NCI-H2029 (cell line): Measurements from ENCODE around the gene HHLA2.
"Not testable (repeated sequence)": the region's sequence is repeated elsewhere in the genome, so short reads cannot be mapped to it uniquely, and the experiment has no call there.

Experiments
- DNase-seq: peaks from one replicate; lab custom pipeline; 2025; lab: John Stamatoyannopoulos, UW

The HHLA2 gene, protein sequence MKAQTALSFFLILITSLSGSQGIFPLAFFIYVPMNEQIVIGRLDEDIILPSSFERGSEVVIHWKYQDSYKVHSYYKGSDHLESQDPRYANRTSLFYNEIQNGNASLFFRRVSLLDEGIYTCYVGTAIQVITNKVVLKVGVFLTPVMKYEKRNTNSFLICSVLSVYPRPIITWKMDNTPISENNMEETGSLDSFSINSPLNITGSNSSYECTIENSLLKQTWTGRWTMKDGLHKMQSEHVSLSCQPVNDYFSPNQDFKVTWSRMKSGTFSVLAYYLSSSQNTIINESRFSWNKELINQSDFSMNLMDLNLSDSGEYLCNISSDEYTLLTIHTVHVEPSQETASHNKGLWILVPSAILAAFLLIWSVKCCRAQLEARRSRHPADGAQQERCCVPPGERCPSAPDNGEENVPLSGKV

DNA sequence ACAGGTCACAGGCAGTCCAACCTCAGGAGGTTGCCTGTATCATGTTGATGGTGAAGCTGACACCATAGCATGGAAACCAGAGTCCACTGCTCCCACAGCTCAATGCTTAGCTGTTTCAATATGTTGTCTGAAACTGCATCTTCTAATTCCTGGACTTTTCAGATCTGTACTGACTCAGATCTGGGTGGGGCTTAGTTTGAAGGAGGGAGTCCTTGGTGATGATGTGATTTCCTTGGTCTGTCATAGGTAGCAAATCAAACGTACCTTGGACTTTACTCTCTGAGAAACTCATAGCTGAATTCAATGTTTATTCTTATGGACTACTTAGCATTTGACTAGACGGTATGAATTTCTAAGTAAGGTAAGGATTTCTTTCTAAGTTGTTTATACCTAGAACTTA lies at the start of gene HHLA2:
Gene HHLA2, plus strand, starts transcription at position 310 of the 400 bp plus-strand sequence. CDS start 55,266 bp downstream, outside the sequence.
- no peak for DNase-seq

DNA sequence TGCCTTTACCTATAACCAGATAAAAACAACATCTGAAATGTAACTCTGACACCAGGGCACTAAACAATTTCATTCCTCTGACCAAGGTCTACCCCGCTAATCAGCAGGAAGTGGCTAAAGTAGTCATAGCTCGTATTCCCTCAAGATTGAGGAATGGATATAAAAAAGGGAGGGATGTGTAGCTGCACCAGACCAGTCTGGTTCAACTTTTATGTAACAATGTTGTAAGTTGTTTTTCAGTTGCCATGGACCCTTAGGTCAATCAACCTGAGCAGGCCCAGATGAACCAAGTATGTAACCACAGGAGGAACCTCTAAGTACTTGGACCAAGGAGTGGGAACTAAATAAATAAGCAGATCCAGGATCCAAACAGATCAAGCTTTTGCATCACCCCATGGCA lies 45.7 kb upstream of the HHLA2 start:
- no peak for DNase-seq

DNA sequence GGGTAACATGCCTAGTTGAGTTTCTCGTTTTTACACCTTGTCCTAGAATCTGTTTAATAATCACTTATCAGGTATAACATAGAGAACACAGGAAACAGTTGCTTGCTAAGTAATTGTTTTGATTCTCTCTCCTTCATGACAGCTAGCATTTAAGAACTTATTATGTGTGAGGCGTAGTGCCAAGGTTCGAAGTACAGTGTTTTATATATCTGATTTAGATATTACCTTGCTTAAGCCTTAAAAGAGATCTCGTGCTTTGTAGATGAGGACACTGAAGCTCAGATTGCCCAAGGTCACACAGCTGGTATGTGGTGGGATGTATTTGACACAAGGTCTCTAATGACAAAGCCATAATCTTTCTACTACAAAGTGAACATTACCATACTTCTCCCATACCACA lies 45.1 kb upstream of the HHLA2 start:
- DNase-seq: no peak

DNA sequence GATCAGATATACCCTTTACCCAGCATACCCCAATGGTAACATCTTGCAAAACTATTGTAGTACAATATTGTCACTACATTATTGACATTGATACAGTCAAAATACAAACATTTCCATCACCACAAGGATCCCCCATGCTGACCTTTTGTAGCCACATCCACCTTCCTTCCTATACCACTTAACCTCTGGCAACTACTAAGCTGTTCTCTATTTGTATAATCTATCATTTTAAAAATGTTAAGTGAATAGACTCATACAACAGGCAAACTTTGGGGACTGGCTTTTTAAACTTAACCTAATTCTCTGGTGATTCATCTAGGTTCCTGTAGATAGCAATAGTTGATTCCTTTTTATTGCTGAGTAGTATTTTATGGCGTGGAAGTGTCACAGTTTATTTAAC lies 44.5 kb upstream of the HHLA2 start:
- DNase-seq: no peak

DNA sequence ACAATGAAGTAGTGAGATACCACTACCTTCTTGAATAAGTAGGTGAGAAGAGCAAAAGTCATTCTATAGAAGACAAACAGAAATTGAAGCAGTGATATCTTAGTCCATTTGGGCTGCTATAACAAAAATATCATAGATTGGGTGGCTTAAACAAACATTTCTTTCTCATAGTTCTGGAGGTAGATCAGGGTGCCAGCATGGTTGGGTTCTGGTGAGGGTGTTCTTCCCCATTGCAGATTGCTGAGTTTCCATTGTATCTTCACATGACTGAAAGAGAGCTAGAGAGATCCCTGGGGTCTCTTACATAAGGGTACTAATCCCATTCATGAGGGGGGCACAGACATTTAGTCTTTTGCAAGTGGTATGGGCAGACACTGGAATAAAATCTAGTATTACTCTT lies 41.2 kb upstream of the HHLA2 start:
- DNase-seq: no peak

DNA sequence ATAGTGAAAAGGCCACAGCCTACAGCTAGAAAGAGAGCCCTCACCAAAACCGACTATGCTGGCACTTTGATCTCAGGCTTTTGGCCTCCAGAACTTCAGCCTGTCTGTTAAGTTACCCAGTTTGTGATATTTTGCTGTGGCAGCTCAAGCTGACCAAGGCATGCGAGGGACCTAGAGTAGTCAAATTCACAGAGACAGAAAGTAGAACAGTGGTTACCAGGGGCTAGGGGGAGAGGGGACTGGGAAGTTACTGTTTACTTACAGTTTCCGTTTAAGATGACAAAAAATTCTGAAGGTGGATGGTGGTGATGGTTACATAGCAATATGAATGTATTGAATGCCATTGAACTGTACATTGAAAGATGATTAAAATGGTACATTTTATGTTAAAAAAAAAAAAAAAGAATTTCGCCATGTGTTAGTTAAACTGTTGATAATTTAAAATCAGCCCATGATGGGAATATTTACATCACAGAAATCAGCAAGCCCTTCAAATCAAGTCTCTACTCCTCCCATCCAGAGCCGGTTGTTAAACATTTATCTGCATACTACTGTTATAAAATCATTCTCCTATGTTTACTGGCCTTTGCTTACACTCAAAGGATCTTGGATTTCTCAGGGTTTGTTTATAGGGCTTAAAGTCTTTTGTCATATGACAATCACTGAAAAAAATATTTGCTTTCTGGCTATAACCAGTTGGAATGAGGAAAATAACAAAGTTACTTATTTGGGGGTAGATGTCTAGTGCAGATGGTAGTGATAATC lies 31.6 kb upstream of the HHLA2 start:
- not testable (repeated sequence) for DNase-seq

DNA sequence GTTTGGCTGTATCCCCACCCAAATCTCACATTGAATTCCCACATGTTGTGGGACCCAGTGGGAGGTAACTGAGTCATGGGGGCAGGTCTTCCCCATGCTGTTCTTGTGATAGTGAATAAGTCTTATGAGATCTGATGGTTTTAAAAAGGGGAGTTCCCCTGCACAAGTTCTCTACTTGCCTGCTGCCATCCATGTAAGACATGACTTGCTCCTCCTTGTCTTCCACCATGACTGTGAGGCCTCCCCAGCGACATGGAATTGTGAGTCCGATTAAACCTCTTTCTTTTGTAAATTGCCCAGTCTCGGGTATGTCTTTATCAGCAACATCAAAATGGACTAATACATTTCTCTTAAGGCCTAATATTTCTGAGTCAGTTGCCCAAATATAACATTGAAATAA lies 28.1 kb upstream of the HHLA2 start:
- DNase-seq: not testable (repeated sequence)

DNA sequence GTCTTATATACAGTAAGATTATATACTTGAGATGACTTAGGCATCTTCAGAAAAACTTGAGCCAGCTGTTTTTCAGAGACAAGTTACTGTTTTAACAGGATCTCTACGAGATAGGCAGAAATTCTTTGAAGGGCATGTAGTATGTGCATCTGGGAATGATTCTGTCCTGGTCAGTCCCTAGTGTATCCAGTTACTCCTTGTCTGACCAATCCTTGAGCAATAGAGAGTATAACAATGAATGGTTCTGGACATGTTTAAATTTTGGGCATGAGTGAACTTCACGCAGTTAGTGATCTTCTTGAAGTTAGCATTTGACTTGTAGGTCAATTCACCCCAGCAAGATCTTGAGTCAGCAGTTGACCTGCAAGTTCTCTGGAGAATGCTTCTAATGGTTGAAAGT lies 24.7 kb upstream of the HHLA2 start:
- no peak for DNase-seq

DNA sequence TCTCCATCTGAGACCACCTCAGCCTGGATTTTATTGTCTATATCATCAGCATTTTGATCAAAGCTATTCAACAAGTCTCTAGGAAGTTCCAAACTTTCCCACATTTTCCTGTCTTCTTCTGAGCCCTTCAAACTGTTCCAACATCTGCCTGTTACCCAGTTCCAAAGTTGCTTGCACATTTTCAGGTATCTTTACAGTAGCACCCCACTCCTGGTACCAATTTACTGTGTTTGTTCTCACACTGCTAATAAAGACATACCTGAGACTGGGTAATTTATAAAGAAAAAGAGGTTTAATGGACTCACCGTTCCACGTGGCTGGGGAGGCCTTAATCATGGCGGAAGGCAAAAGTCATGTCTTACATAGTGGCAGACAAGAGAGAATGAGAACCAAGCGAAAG lies 17.3 kb upstream of the HHLA2 start:
- DNase-seq: not testable (repeated sequence)

DNA sequence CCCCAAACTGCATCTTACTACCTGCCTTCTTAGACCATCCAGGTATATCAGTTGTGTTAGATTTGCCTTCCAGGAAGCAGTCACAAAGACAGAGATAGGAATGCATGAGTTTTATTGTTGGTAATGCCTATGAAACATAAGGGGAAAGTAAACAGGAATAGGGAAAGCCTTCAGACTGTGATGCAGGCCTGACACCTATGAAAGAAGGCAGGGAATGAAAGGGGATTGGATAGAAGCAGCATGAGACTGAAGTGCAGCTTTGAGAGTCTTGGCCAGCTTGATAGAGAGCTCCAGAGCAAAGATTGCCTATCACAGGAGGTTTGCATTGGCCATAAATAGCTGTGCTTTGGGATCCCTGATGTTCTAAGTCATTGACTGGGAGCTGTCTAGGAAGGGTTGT lies 15.9 kb upstream of the HHLA2 start:
- DNase-seq: no peak

DNA sequence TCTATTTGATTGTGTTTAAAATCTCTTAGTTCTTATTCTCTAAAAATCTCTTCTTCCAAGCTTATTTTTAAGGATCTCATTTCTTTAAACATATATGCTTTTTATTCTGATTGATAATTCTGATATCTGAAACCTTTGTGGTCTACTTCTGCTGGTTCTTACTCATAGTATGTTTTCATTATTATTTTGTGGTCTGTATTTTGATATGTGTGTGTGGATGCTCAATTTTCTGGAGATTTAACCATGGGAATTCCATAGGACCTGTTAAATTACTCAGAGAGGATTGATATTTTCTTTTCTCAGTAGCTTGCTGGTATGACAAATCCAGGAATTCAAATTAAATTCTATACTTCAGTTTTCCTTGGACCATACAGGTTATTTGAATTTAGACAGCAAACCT lies 14.7 kb upstream of the HHLA2 start:
- no peak for DNase-seq

DNA sequence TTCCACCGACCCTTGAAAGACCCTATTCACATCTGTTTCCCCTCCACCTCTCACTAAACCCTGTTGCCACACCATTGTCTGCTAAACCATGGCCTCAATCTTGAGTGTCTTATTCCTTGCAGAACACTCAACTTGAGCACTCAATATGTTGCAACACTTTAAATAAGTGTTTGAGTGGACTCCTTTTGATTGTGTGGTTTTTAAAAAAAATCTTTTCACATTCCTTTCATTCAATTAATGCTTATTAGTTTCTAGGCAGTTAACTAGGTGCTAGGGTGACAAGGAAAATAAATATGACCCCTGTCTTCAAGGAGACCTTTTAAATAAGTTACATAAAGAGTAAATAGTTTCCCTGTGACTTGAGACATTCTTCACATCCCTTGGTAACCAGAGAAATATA lies 13.3 kb upstream of the HHLA2 start:
- DNase-seq: no peak

DNA sequence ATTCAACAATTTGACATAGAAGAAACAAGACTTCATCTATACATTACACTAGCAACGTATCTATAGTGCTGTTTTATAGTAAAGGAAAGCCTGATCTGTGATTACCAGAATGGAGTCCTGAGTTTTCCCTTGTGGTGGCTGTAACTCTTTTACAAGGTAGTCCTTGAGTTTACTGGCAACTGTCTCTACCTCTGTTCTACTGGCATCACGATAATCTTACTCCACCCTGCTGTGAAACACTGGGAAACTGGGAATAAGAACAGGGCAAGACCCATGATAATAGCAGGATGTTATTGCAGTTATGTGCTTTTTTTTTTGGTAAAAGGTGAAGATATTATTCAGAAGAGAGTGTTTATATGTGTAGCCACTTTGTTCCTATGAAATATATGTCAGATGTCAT lies 12.4 kb upstream of the HHLA2 start:
- no peak for DNase-seq

DNA sequence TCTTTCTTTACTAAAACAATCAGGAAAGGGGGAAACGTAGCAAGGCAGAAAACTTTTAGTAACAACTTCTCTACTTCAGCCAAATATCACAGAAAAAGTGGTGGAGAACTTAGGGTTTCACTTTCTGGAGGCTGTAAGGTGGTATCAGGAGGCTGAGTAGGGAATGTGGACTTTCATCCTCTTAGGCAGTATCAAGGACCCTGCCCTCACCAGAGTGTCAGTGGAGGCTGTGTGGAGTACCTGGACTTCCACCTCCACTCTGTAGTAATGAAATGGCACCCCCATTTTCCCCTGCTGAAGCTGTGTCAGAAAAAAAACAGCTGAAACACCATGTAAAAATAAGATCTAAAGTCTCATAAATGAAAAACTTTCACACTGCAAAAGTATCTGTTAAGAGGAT lies 11.2 kb upstream of the HHLA2 start:
- DNase-seq: no peak

DNA sequence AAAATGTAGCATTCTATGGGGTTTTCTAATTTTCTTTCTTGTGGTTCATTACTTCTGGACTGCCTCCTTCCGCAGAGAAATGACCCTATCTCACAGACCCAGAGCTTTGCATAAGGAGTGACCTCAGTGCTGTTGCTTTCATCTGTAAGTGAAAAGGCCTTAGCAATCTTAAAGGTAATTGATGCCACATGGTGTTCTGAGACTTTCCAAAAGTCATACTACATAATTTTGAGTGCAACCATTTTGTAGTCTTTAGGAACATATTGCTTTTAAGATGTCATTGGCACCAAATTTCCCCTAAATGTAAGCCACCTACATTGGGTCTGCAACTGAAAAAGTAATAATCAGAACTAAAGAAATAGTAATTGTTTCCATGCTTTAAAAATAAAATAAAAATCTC lies 9.2 kb upstream of the HHLA2 start:
- no peak for DNase-seq

DNA sequence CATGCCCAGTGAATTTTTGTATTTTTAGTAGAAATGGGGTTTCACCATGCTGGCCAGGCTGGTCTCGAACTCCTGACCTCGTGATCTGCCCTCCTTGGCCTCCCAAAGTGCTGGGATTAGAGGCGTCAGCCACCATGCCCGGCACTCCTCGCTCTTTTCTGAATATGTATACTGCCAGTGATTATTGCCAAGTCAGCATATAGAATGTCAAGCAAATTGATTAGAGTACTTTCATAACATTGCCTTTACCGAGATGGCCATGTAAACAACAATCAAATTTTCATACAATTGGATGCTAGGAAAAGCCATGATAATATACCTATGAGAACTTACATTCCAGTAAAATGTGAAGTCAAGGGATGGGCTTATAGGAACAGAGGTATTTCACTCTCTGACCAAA lies 8.2 kb upstream of the HHLA2 start:
- not testable (repeated sequence) for DNase-seq

DNA sequence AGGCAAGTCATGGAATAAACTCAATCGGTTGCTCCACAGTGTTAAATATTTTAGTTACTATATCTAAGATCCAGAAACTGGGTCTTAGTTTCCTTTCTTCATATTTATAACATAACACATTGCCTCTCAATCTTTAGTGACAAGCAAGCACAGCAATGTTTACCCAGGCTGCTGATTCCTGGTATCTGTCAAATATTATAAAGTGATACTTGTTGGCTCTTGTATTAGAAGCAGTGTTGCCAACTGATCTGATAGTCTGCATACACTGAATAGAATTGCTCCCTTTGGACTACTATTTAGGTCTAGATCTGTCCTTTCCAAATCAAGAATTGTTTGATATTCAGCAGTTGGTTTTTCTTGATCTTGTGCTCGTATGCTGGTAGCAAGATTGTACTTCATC lies 7.2 kb upstream of the HHLA2 start:
- DNase-seq: no peak

DNA sequence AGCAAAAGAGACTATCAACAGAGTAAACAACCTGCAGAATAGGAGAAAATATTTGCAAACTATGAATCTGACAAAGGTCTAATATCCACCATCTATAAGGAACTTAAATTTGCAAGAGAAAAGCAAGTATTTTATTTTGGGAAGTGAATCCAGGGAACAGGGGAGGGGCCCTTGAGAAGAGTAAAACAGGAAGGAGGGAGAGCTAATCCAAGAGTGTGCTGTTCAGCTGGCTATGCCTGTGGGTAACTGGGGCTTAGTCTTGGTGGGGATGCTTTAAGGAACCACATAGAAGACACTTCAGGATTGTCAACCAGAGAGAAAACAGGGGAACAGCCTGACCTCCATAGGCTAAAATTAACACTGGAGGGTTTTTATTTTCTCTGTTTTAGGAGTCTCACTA lies 3.9 kb upstream of the HHLA2 start:
- DNase-seq: no peak

DNA sequence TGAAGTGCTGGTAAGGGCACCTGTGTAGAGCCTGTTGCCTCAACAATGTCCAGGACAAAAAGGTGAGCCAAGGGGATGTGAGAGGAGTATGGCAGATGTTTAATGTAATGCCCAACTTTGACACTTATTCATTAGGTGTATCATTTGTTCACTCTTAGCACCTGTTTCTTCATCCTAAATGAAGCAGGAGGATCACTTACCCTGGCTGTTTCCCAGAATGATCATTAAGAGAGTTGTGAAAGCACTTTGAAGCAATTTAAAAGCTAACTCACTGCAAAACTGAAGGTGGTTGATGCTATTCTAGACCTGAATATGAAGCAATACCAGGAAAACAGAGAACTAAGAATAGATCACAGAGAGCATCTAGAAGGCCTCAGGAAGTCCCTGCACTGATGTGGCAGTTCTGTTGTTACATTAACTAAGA lies 3.4 kb upstream of the HHLA2 start:
- DNase-seq: no peak

DNA sequence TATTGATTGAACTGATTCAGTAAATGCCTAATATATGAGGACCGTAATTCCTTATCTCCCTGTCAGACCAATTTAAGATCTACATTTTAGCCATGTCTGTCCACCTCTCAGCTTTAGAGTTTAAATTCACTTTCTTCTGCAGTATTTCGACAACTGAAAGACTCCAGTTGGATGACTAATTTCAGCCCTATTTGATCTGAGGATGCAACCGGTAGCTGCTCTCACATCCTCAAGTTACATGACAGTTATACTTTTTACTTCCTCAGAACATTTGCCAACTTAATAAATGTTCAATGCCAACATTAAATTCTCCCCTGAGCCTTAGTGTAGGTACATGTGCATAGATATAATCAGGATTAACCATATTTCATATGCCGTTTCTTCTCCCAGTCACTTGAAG lies 2.5 kb upstream of the HHLA2 start:
- DNase-seq: no peak

DNA sequence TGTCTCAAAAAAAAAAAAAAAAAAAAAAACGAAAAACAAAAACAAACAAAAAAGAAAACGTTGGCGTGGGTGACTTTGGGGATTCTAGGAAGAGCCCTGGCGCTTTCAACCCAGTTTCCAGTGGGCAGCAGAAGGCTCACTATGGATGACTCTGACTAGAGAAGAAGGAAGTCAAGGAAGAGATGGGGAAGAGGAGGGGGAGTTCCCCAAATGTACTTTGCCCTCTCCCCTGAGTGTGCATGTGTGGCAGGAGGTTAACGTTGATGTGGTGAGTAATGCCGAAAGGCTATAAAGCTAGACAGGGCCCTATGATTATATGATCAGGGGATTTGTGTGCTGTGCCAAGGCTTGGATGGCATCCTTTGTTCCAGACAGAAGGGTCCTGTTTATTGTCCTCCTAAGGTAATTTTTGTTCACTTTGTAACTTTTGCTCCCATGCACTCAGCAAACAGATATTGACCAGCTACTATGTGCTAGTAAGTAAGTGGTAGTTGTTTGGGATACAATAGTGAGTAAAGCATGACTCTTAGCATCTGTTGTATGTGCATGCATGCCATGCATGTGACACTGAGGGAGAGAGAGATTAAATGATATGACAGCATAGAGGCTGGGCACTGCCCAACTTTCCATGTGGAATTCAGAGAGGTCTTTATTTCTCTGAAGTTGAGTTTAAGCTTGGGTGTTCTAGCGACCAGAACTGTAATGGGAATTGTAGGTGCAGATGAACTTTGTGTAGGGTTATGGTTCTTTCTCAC lies 750 bp upstream of the HHLA2 start:
- no peak for DNase-seq

DNA sequence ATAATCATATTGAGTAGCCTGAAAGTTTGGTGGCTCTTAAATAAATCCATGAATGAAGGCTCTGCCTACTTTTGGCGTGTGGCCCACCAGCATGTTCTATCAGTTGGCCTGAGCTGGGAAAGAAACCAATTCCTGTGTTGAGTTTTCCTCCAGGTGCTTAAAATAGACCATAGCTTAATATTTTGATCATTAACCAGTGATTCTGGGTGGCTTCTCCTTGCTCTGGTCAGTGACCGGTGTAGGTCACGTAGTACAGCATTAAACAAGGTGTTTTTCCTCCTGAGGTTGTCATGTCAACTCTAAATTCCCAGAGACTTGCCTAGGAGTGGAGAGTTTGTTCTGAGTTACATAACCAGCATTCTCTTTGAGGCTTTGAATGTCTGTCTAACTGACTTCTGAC lies 1.3 kb downstream of the HHLA2 start:
- DNase-seq: no peak

DNA sequence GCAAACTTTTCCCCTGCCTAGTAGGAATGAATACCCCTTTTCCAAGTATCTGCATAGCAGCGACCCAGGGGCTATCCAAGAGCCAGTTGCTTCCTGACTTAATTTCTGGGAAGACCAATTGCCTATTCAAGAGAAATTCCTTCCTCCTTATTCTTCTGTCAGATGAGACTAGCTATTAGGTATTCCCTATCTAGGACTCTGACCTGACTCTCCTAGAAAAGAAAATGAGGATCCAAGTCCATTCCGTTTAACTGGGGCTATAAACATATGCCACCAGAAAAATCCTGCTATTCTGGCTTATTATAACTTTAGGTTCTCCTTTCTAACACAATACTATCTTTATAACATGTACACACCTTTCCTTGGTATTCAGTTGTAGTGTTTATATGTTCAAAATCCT lies 1.7 kb downstream of the HHLA2 start:
- DNase-seq: no peak
